Measurements from ENCODE around the gene MAB21L3. TPM values are rescaled to one million over a fixed set of nuclear protein-coding genes. Genes with fewer than 3 reads are reported as not detected.

Gene MAB21L3
- total RNA-seq, 1 donor from 2014 or later = not detected

- no peaks in the 10 kb centered on the region for H3K9me3 Mint-ChIP-seq
- peaks cover 10% of the 10 kb centered on the region for H3K4me1 Mint-ChIP-seq
- intact Hi-C loops (cut with micrococcal nuclease) = no loop called here
- H3K4me3 Mint-ChIP-seq = no peak overlapping the region
- H3K27me3 Mint-ChIP-seq = peaks cover 38% of the 10 kb centered on the region
- H3K27ac Mint-ChIP-seq = no peak overlapping the region
- peak; percentile 40 for DNase-seq
- no peaks in the 10 kb centered on the region for H3K36me3 Mint-ChIP-seq (ENCODE audit: low read depth)
Measured at GRCh38 chr1:116122955-116123757, 12.0 kb downstream of the MAB21L3 start.

GRCh38 chr1:116123837-116124533 lies 12.8 kb downstream of the MAB21L3 start:
- Mint-ChIP-seq H3K27me3 (peaks cover 40% of the 10 kb centered on the region), H3K27ac (no peak overlapping the region), H3K36me3 (ENCODE audit: low read depth) (no peaks in the 10 kb centered on the region), H3K4me1 (peaks cover 17% of the 10 kb centered on the region), H3K4me3 (no peak overlapping the region), H3K9me3 (no peaks in the 10 kb centered on the region)
- DNase-seq = no peak
- intact Hi-C loops (cut with micrococcal nuclease) = no loop called here

GRCh38 chr1:116125758-116126157 lies 14.6 kb downstream of the MAB21L3 start:
- no peak for DNase-seq
- no peaks in the 10 kb centered on the region for H3K36me3 Mint-ChIP-seq (ENCODE audit: low read depth)
- peaks cover 17% of the 10 kb centered on the region for H3K4me1 Mint-ChIP-seq
- no peak overlapping the region for H3K4me3 Mint-ChIP-seq
- H3K27me3 Mint-ChIP-seq = peaks cover 35% of the 10 kb centered on the region
- intact Hi-C loops (cut with micrococcal nuclease) = no loop called here
- no peak overlapping the region for H3K27ac Mint-ChIP-seq
- H3K9me3 Mint-ChIP-seq = no peaks in the 10 kb centered on the region

- intact Hi-C loops (cut with micrococcal nuclease) = no loop called here
- Mint-ChIP-seq H3K27ac (no peak overlapping the region), H3K4me3 (no peak overlapping the region)
Measured at GRCh38 chr1:116126281-116126680, 15.1 kb downstream of the MAB21L3 start.

GRCh38 chr1:116127123-116127847 lies 16.1 kb downstream of the MAB21L3 start:
- Mint-ChIP-seq H3K9me3 (no peaks in the 10 kb centered on the region), H3K27me3 (peaks cover 32% of the 10 kb centered on the region), H3K4me3 (no peak overlapping the region), H3K36me3 (ENCODE audit: low read depth) (no peaks in the 10 kb centered on the region), H3K4me1 (peaks cover 17% of the 10 kb centered on the region), H3K27ac (no peak overlapping the region)
- no peak for DNase-seq
- intact Hi-C loops (cut with micrococcal nuclease) = no loop called here

More at GRCh38 chr1:116126281-116126680, 15.1 kb downstream of the MAB21L3 start:
- no peaks in the 10 kb centered on the region for H3K9me3 Mint-ChIP-seq
- H3K36me3 Mint-ChIP-seq (ENCODE audit: low read depth) = no peaks in the 10 kb centered on the region
- no peak for DNase-seq
- peaks cover 17% of the 10 kb centered on the region for H3K4me1 Mint-ChIP-seq
- peaks cover 35% of the 10 kb centered on the region for H3K27me3 Mint-ChIP-seq

GRCh38 chr1:116127848-116128540 lies 16.8 kb downstream of the MAB21L3 start:
- Mint-ChIP-seq H3K9me3 (no peaks in the 10 kb centered on the region), H3K27me3 (peaks cover 29% of the 10 kb centered on the region), H3K27ac (no peak overlapping the region), H3K4me1 (peaks cover 17% of the 10 kb centered on the region), H3K36me3 (ENCODE audit: low read depth) (no peaks in the 10 kb centered on the region), H3K4me3 (no peak overlapping the region)
- no peak for DNase-seq
- intact Hi-C loops (cut with micrococcal nuclease) = no loop called here

GRCh38 chr1:116128664-116129063 lies 17.5 kb downstream of the MAB21L3 start:
- no peak overlapping the region for H3K4me3 Mint-ChIP-seq
- intact Hi-C loops (cut with micrococcal nuclease) = no loop called here
- H3K36me3 Mint-ChIP-seq (ENCODE audit: low read depth) = no peaks in the 10 kb centered on the region
- H3K4me1 Mint-ChIP-seq = peaks cover 17% of the 10 kb centered on the region
- peak; percentile 66 for DNase-seq
- peak overlapping the region; percentile 34 for H3K27ac Mint-ChIP-seq
- H3K27me3 Mint-ChIP-seq = peaks cover 23% of the 10 kb centered on the region
- no peaks in the 10 kb centered on the region for H3K9me3 Mint-ChIP-seq

- no peak overlapping the region for H3K4me3 Mint-ChIP-seq
Measured at GRCh38 chr1:116129537-116129936, 18.3 kb downstream of the MAB21L3 start.

GRCh38 chr1:116130356-116130755 lies 19.2 kb downstream of the MAB21L3 start:
- H3K9me3 Mint-ChIP-seq = no peaks in the 10 kb centered on the region
- H3K27me3 Mint-ChIP-seq = peaks cover 24% of the 10 kb centered on the region
- intact Hi-C loops (cut with micrococcal nuclease) = no loop called here
- H3K36me3 Mint-ChIP-seq (ENCODE audit: low read depth) = no peaks in the 10 kb centered on the region
- H3K27ac Mint-ChIP-seq = no peak overlapping the region
- H3K4me1 Mint-ChIP-seq = peaks cover 20% of the 10 kb centered on the region
- no peak overlapping the region for H3K4me3 Mint-ChIP-seq
- DNase-seq = no peak

More at GRCh38 chr1:116129537-116129936, 18.3 kb downstream of the MAB21L3 start:
- DNase-seq = no peak
- no peaks in the 10 kb centered on the region for H3K9me3 Mint-ChIP-seq
- no peaks in the 10 kb centered on the region for H3K36me3 Mint-ChIP-seq (ENCODE audit: low read depth)
- intact Hi-C loops (cut with micrococcal nuclease) = no loop called here
- H3K4me1 Mint-ChIP-seq = peaks cover 20% of the 10 kb centered on the region
- H3K27ac Mint-ChIP-seq = no peak overlapping the region
- peaks cover 24% of the 10 kb centered on the region for H3K27me3 Mint-ChIP-seq

- Mint-ChIP-seq H3K9me3 (no peaks in the 10 kb centered on the region), H3K4me3 (no peak overlapping the region), H3K27me3 (peaks cover 18% of the 10 kb centered on the region), H3K36me3 (ENCODE audit: low read depth) (no peaks in the 10 kb centered on the region), H3K27ac (no peak overlapping the region), H3K4me1 (peaks cover 16% of the 10 kb centered on the region)
- intact Hi-C loops (cut with micrococcal nuclease) = no loop called here
- DNase-seq = no peak
Measured at GRCh38 chr1:116131170-116131569, 20.0 kb downstream of the MAB21L3 start.

GRCh38 chr1:116131866-116132605 lies 20.8 kb downstream of the MAB21L3 start:
- H3K4me3 Mint-ChIP-seq = no peak overlapping the region
- H3K36me3 Mint-ChIP-seq (ENCODE audit: low read depth) = no peaks in the 10 kb centered on the region
- no peak overlapping the region for H3K27ac Mint-ChIP-seq
- H3K4me1 Mint-ChIP-seq = peaks cover 15% of the 10 kb centered on the region
- H3K9me3 Mint-ChIP-seq = no peaks in the 10 kb centered on the region
- DNase-seq = no peak
- H3K27me3 Mint-ChIP-seq = peaks cover 13% of the 10 kb centered on the region
- intact Hi-C loops (cut with micrococcal nuclease) = no loop called here

- DNase-seq = no peak
- peaks cover 5% of the 10 kb centered on the region for H3K4me1 Mint-ChIP-seq
- H3K9me3 Mint-ChIP-seq = no peaks in the 10 kb centered on the region
- intact Hi-C loops (cut with micrococcal nuclease) = no loop called here
- peaks cover 11% of the 10 kb centered on the region for H3K27me3 Mint-ChIP-seq
- H3K36me3 Mint-ChIP-seq (ENCODE audit: low read depth) = no peaks in the 10 kb centered on the region
- no peak overlapping the region for H3K4me3 Mint-ChIP-seq
- H3K27ac Mint-ChIP-seq = no peak overlapping the region
Measured at GRCh38 chr1:116133696-116134475, 22.7 kb downstream of the MAB21L3 start.

All from activated CD4-positive, alpha-beta T cell treated with anti-CD3 and anti-CD28 coated beads, Interleukin-2, amount 10 ng/mL, durations not matched to agents 24 days and 14 days (primary cell).